HCT116 (cell line): ENCODE results near the gene CREBL2. TPM values are rescaled to one million over a fixed set of nuclear protein-coding genes. Genes with fewer than 3 reads are reported as not detected.
A peak's percentile ranks its signal among the peaks of the same experiment; 100 is the strongest.

ENCODE experiments used
- ATAC-seq: fragments of 200-7000 bp; cut with Tn5 transposase; 2 replicates; pipeline ENCODE4 v1.9.1; 2020; ENCODE audit warnings: mild to moderate bottlenecking, moderate library complexity
- BruUV-seq: library from RNA; stranded (reverse); fragments of 400-500 nt; replicated peaks from 2 replicates; lab custom pipeline; 2021; lab: Mats Ljungman, UMichigan
- CTCF ChIA-PET: fragments of 300-600 bp; sonication (Branson Sonifier 250); formaldehyde crosslinking; loops from one replicate; lab custom pipeline; 2021; ENCODE audit warnings: antibody characterized with exemption; lab: Charles Lee
- POLR2A ChIA-PET: fragments of 300-600, 350-600 bp; sonication (Branson Sonifier 250); formaldehyde crosslinking; loops from one replicate; lab custom pipeline; 2021; ENCODE audit warnings: antibody characterized with exemption; lab: Charles Lee
- RAD21 ChIA-PET, 2 experiments: fragments of 300-600 bp; sonication (Branson Sonifier 250); formaldehyde crosslinking; loops; one replicate each; lab custom pipeline; 2023; ENCODE audit warnings: low total read pairs in 2 of 2; ENCODE audit not compliant: uncharacterized antibody in 2 of 2, unreplicated experiment in 2 of 2, low non-redundant PET in 1 of 2; lab: Charles Lee
- DNase-seq: peaks from one replicate; pipeline ENCODE4 v3.0.0-alpha.2; 2010; ENCODE audit warnings: low read depth, low spot score
- H2AFZ ChIP-seq: fragments of 200-600 bp; shearing (Covaris generic), sonication (generic); 2 replicates; pipeline ENCODE4 v1.6.1; 2017; ENCODE audit warnings: low read depth, mixed run types, mixed read lengths, antibody characterized with exemption, low read length; ENCODE audit not compliant: poor library complexity, severe bottlenecking
- H3K27ac ChIP-seq: 2 replicates; pipeline ENCODE4 v1.5.1; 2012; ENCODE audit warnings: low read depth, low read length
- H3K27me3 ChIP-seq: fragments of 200-600 bp; sonication (generic); 2 replicates; pipeline ENCODE4 v1.6.1; 2016; ENCODE audit warnings: mixed run types, low read length, mixed read lengths; ENCODE audit not compliant: insufficient read depth
- H3K36me3 ChIP-seq, 2 experiments: fragments of 200-500 bp in 1 of 2; fragments of 200-600 bp in 1 of 2; sonication (Bioruptor generic) in 1 of 2; sonication (generic) in 1 of 2; 2 replicates each; pipeline versions ENCODE4 v1.5.1 to v1.6.1; 2014 to 2016; ENCODE audit warnings: low read length in 2 of 2, inconsistent platforms in 1 of 2, mixed read lengths in 1 of 2, mixed run types in 1 of 2; ENCODE audit not compliant: insufficient read depth in 2 of 2, control insufficient read depth in 1 of 2
- H3K4me1 ChIP-seq, 2 experiments: fragments of 200-600 bp in 1 of 2; sonication (generic) in 1 of 2; 2 replicates each; pipeline versions ENCODE4 v1.5.1 to v1.6.1; 2012 to 2017; ENCODE audit warnings: low read length in 2 of 2, inconsistent platforms in 1 of 2, mild to moderate bottlenecking in 1 of 2, mixed read lengths in 1 of 2, mixed run types in 1 of 2, moderate library complexity in 1 of 2; ENCODE audit not compliant: insufficient read depth in 2 of 2, control insufficient read depth in 1 of 2
- H3K4me2 ChIP-seq: fragments of 200-600 bp; sonication (generic); 2 replicates; pipeline ENCODE4 v1.6.1; 2017; ENCODE audit warnings: mixed run types, low read length, mixed read lengths
- H3K4me3 ChIP-seq, 2 experiments: fragments of 200-600 bp in 1 of 2; sonication (generic) in 1 of 2; replicated peaks in 1 of 2; 2 replicates each; pipeline ENCODE4 v1.5.1; 2011 to 2016; ENCODE audit warnings: low read length in 2 of 2, control low read depth in 1 of 2, low read depth in 1 of 2, mild to moderate bottlenecking in 1 of 2, mixed read lengths in 1 of 2, mixed run types in 1 of 2
- H3K79me2 ChIP-seq: fragments of 200-600 bp; sonication (generic); 2 replicates; pipeline ENCODE4 v1.6.1; 2017; ENCODE audit warnings: mild to moderate bottlenecking, mixed run types, low read length, moderate library complexity, mixed read lengths; ENCODE audit not compliant: insufficient read depth
- H3K9ac ChIP-seq: fragments of 200-600 bp; sonication (generic); 2 replicates; pipeline ENCODE4 v1.6.1; 2016; ENCODE audit warnings: low read length, mixed read lengths
- H3K9me2 ChIP-seq: fragments of 200-600 bp; sonication (generic), shearing (Covaris generic); 2 replicates; pipeline ENCODE4 v1.6.1; 2017; ENCODE audit warnings: mixed run types, mild to moderate bottlenecking, moderate library complexity; ENCODE audit not compliant: insufficient read depth
- H3K9me3 ChIP-seq, 2 experiments: fragments of 200-500 bp in 1 of 2; fragments of 200-600 bp in 1 of 2; sonication (Bioruptor generic) in 1 of 2; sonication (generic) in 1 of 2; 2 replicates each; pipeline ENCODE4 v1.6.1; 2014 to 2017; ENCODE audit warnings: low read length in 2 of 2, mixed read lengths in 2 of 2, inconsistent platforms in 1 of 2, low read depth in 1 of 2, mild to moderate bottlenecking in 1 of 2, mixed run types in 1 of 2, moderate library complexity in 1 of 2; ENCODE audit not compliant: control insufficient read depth in 1 of 2, insufficient read depth in 1 of 2
- H4K20me1 ChIP-seq: fragments of 200-600 bp; sonication (generic), shearing (Covaris generic); 2 replicates; pipeline ENCODE4 v1.6.1; 2017; ENCODE audit warnings: mixed run types, mild to moderate bottlenecking, moderate library complexity; ENCODE audit not compliant: insufficient read depth
- CEBPB ChIP-seq: IDR thresholded peaks from 2 replicates; pipeline ENCODE4 v1.6.1; 2012; ENCODE audit warnings: low read depth
- ELF1 ChIP-seq: IDR thresholded peaks from 2 replicates; pipeline ENCODE4 v1.6.1; 2012; ENCODE audit warnings: low read depth, borderline replicate concordance
- EZH2 ChIP-seq: fragments of 200-600 bp; sonication (generic); IDR thresholded peaks from 2 replicates; pipeline ENCODE4 v1.6.1; 2017; ENCODE audit warnings: antibody characterized with exemption, mixed run types
- EZH2phosphoT487 ChIP-seq: fragments of 200-600 bp; IDR thresholded peaks from 2 replicates; pipeline ENCODE4 v1.6.1; 2018; ENCODE audit warnings: antibody characterized with exemption, borderline replicate concordance
- FOSL1 ChIP-seq: IDR thresholded peaks from 2 replicates; pipeline ENCODE4 v1.6.1; 2012; ENCODE audit warnings: low read depth
- POLR2A ChIP-seq: IDR thresholded peaks from 2 replicates; pipeline ENCODE4 v1.7.0; 2011; ENCODE audit warnings: borderline replicate concordance; ENCODE audit not compliant: insufficient read depth, insufficient read length; ENCODE audit errors: extremely low read depth
- RAD21 ChIP-seq: IDR thresholded peaks from 2 replicates; pipeline ENCODE4 v1.6.1; 2012; ENCODE audit warnings: low read depth, mild to moderate bottlenecking
- SIN3A ChIP-seq: IDR thresholded peaks from 2 replicates; pipeline ENCODE4 v1.6.1; 2012; ENCODE audit warnings: low read depth
- SP1 ChIP-seq: IDR thresholded peaks from 2 replicates; pipeline ENCODE4 v1.6.1; 2012; ENCODE audit warnings: low read depth
- SRF ChIP-seq: IDR thresholded peaks from 2 replicates; pipeline ENCODE4 v1.6.1; 2012; ENCODE audit warnings: low read depth
- TCF7L2 ChIP-seq: IDR thresholded peaks from 2 replicates; pipeline ENCODE4 v1.7.0; 2011; ENCODE audit warnings: borderline replicate concordance, inconsistent platforms; ENCODE audit not compliant: insufficient read depth, insufficient read length; ENCODE audit errors: extremely low read depth
- YY1 ChIP-seq: IDR thresholded peaks from 2 replicates; pipeline ENCODE4 v1.6.1; 2011; ENCODE audit warnings: low read length, low read depth, moderate library complexity, mild to moderate bottlenecking; ENCODE audit not compliant: insufficient replicate concordance; ENCODE audit errors: extremely low read depth
- ZFX ChIP-seq: fragments of 450-650 bp; IDR thresholded peaks from 2 replicates; pipeline ENCODE4 v1.6.1; 2017
- intact Hi-C: fragments of 100-400 bp; cut with micrococcal nuclease; formaldehyde crosslinking; loops from 2 replicates; pipeline ENCODE4 v1.10.0; 2022
- total RNA-seq: library from RNA; stranded (reverse); gene quantifications from one replicate; pipeline ENCODE4 v1.2.1, GENCODE V29; 2021; ENCODE audit not compliant: unreplicated experiment
- TF ChIP-seq, protein P1 (sequence below): IDR thresholded peaks from 2 replicates; pipeline ENCODE4 v1.6.1; 2012; ENCODE audit warnings: low read depth

Gene CREBL2
- total RNA-seq, 1 experiment from 2014 or later, result 11.3 TPM

DNA sequence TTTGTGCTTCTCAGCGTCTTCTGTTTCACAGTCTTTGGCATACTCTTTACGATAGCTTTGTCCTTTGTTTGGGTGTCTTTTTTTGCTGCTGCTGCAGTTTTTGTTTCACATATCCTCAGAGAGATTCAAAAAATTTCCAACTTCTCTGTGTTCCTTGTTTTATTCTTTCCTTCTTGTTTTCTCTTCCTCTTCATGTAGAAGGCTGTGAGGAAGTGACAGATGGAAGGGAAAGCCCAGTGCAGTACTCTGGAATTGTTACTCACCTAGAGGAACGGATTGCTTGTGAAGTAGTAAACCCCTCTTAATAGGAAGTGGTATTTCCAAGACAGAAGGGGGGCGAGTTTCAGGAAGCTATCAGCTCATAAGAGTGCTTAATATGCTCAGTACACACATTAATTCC, 1.7 kb downstream of the CREBL2 start:
- POLR2A ChIA-PET, result no interaction called here
- no peaks in the 10 kb centered on the region for H4K20me1 ChIP-seq
- no peaks in the 10 kb centered on the region for H3K27me3 ChIP-seq
- H3K4me1 ChIP-seq, result peaks cover 12 to 15% of the 10 kb centered on the region in 2 experiments
- H3K9me3 ChIP-seq, result no peaks in the 10 kb centered on the region
- no peak for ATAC-seq
- no peak overlapping the region for H3K4me3 ChIP-seq
- peak overlapping the region; percentile 75 for H3K4me2 ChIP-seq
- no peaks in the 10 kb centered on the region for H3K9me2 ChIP-seq
- H3K79me2 ChIP-seq, result no peaks in the 10 kb centered on the region
- no TSS peak for BruUV-seq
- no peak overlapping the region for H2AFZ ChIP-seq
- intact Hi-C loops, result no loop called here
- no peak overlapping the region for H3K27ac ChIP-seq
- CTCF ChIA-PET, result no interaction called here
- H3K9ac ChIP-seq, result no peak overlapping the region
- H3K36me3 ChIP-seq, result no peaks in the 10 kb centered on the region
- RAD21 ChIA-PET, result no interaction called here
- DNase-seq, result no peak
- TF ChIP-seq EZH2 (no peak), SIN3A (no peak), ZFX (no peak), POLR2A (no peak), ELF1 (no peak), FOSL1 (no peak), RAD21 (no peak), EZH2phosphoT487 (no peak), CEBPB (no peak), SRF (no peak), YY1 (no peak), TCF7L2 (no peak), SP1 (no peak)

DNA sequence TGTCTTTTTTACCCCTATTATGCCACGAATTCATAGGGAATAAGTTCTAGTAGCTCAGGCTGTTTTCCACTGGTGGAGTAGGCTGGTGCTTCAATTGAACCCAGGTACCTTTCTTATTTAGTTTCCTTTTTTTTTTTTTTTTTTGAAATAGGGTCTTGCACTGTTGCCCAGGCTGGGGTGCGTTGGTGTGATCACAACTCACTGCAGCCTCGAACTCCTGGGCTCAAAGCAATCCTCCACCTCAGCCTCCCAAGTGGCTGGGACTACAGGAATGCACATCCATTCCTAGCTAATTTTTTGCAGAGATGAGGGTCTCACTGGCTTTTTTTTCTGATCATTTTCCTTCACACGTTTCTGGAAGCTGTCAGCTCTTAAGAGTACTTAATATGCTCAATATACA, 2.7 kb downstream of the CREBL2 start:
- H3K9me3 ChIP-seq, result no peaks in the 10 kb centered on the region
- intact Hi-C loops, result no loop called here
- ChIA-PET RAD21 (no interaction called here), POLR2A (no interaction called here), CTCF (no interaction called here)
- no peaks in the 10 kb centered on the region for H3K27me3 ChIP-seq
- no peaks in the 10 kb centered on the region for H3K36me3 ChIP-seq
- H3K9me2 ChIP-seq, result no peaks in the 10 kb centered on the region
- H3K4me1 ChIP-seq, result peaks cover 12 to 15% of the 10 kb centered on the region in 2 experiments
- ATAC-seq (no peak), DNase-seq (no peak)
- no peak overlapping the region for H2AFZ ChIP-seq
- no peak overlapping the region for H3K4me3 ChIP-seq
- TF ChIP-seq, protein P1, sequence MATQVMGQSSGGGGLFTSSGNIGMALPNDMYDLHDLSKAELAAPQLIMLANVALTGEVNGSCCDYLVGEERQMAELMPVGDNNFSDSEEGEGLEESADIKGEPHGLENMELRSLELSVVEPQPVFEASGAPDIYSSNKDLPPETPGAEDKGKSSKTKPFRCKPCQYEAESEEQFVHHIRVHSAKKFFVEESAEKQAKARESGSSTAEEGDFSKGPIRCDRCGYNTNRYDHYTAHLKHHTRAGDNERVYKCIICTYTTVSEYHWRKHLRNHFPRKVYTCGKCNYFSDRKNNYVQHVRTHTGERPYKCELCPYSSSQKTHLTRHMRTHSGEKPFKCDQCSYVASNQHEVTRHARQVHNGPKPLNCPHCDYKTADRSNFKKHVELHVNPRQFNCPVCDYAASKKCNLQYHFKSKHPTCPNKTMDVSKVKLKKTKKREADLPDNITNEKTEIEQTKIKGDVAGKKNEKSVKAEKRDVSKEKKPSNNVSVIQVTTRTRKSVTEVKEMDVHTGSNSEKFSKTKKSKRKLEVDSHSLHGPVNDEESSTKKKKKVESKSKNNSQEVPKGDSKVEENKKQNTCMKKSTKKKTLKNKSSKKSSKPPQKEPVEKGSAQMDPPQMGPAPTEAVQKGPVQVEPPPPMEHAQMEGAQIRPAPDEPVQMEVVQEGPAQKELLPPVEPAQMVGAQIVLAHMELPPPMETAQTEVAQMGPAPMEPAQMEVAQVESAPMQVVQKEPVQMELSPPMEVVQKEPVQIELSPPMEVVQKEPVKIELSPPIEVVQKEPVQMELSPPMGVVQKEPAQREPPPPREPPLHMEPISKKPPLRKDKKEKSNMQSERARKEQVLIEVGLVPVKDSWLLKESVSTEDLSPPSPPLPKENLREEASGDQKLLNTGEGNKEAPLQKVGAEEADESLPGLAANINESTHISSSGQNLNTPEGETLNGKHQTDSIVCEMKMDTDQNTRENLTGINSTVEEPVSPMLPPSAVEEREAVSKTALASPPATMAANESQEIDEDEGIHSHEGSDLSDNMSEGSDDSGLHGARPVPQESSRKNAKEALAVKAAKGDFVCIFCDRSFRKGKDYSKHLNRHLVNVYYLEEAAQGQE, result no peak
- no TSS peak for BruUV-seq
- H3K27ac ChIP-seq, result no peak overlapping the region
- H4K20me1 ChIP-seq, result no peaks in the 10 kb centered on the region
- no peak overlapping the region for H3K4me2 ChIP-seq
- no peaks in the 10 kb centered on the region for H3K79me2 ChIP-seq
- H3K9ac ChIP-seq, result no peak overlapping the region
